ENCODE measurements around the gene MAST2.

DNA sequence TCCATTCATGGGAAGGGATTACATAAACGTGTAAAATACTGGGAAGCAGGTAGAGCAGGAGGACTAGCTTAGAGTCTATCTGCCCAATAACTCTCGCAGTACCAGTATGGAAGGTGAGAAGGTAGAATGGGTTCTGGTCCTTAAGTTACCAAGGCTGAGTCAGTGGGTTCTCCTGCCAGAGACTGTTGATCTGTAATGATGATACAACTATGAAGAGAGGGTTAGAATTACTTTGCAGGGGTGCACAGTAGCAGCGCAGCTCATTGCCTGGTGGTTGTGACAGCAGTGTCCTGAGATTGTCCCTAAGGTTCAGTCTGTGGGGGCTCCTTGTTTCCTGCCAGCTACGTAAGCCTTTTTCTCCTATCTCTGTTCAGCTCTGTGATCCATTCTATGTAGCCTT lies 2.5 kb upstream of the MAST2 start:
- TF ChIP-seq, protein P1, sequence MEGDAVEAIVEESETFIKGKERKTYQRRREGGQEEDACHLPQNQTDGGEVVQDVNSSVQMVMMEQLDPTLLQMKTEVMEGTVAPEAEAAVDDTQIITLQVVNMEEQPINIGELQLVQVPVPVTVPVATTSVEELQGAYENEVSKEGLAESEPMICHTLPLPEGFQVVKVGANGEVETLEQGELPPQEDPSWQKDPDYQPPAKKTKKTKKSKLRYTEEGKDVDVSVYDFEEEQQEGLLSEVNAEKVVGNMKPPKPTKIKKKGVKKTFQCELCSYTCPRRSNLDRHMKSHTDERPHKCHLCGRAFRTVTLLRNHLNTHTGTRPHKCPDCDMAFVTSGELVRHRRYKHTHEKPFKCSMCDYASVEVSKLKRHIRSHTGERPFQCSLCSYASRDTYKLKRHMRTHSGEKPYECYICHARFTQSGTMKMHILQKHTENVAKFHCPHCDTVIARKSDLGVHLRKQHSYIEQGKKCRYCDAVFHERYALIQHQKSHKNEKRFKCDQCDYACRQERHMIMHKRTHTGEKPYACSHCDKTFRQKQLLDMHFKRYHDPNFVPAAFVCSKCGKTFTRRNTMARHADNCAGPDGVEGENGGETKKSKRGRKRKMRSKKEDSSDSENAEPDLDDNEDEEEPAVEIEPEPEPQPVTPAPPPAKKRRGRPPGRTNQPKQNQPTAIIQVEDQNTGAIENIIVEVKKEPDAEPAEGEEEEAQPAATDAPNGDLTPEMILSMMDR (conservative IDR thresholded peaks at IDR 0.05): no peak
- no peak for TF ChIP-seq ZFX (IDR thresholded peaks at IDR 0.05)

Measured in C4-2B (cell line).